Endothelial cell of coronary artery (primary cell): Measurements from ENCODE around the gene NELL1. TPM values are rescaled to one million over a fixed set of nuclear protein-coding genes. Genes with fewer than 3 reads are reported as not detected.

ENCODE experiments used
- total RNA-seq: library from RNA; depleted of rRNA; stranded (reverse); fragments of >200 nt; gene quantifications from 2 replicates; pipeline ENCODE4 v1.2.3, GENCODE V29; 2014

NELL1 gene
- not detected in 2 replicates for total RNA-seq

GRCh38 chr11:20668844-20669819 is at the start of gene NELL1:
Gene NELL1, plus strand, starts transcription at chr11:20669586.

Other genes with a start within 250 kb of the NELL1 start
- not detected in 2 replicates for gene SLC6A5, start 70.0 kb upstream of the NELL1 start, total RNA-seq